K562 treated with DMSO at 1 percent for 12 hours (cell line): ENCODE data around the gene RPS6KC1. TPM values are rescaled to one million over a fixed set of nuclear protein-coding genes. Genes with fewer than 3 reads are reported as not detected.

Experiments
- total RNA-seq: library from RNA; unstranded; fragments of 300-600 nt; gene quantifications from 2 replicates; pipeline ENCODE4 v1.2.3, GENCODE V29; 2022; ENCODE audit not compliant: insufficient read depth

RPS6KC1 gene, protein sequence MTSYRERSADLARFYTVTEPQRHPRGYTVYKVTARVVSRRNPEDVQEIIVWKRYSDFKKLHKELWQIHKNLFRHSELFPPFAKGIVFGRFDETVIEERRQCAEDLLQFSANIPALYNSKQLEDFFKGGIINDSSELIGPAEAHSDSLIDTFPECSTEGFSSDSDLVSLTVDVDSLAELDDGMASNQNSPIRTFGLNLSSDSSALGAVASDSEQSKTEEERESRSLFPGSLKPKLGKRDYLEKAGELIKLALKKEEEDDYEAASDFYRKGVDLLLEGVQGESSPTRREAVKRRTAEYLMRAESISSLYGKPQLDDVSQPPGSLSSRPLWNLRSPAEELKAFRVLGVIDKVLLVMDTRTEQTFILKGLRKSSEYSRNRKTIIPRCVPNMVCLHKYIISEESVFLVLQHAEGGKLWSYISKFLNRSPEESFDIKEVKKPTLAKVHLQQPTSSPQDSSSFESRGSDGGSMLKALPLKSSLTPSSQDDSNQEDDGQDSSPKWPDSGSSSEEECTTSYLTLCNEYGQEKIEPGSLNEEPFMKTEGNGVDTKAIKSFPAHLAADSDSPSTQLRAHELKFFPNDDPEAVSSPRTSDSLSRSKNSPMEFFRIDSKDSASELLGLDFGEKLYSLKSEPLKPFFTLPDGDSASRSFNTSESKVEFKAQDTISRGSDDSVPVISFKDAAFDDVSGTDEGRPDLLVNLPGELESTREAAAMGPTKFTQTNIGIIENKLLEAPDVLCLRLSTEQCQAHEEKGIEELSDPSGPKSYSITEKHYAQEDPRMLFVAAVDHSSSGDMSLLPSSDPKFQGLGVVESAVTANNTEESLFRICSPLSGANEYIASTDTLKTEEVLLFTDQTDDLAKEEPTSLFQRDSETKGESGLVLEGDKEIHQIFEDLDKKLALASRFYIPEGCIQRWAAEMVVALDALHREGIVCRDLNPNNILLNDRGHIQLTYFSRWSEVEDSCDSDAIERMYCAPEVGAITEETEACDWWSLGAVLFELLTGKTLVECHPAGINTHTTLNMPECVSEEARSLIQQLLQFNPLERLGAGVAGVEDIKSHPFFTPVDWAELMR
- total RNA-seq: 7.9 and 21.0 TPM in 2 replicates

DNA sequence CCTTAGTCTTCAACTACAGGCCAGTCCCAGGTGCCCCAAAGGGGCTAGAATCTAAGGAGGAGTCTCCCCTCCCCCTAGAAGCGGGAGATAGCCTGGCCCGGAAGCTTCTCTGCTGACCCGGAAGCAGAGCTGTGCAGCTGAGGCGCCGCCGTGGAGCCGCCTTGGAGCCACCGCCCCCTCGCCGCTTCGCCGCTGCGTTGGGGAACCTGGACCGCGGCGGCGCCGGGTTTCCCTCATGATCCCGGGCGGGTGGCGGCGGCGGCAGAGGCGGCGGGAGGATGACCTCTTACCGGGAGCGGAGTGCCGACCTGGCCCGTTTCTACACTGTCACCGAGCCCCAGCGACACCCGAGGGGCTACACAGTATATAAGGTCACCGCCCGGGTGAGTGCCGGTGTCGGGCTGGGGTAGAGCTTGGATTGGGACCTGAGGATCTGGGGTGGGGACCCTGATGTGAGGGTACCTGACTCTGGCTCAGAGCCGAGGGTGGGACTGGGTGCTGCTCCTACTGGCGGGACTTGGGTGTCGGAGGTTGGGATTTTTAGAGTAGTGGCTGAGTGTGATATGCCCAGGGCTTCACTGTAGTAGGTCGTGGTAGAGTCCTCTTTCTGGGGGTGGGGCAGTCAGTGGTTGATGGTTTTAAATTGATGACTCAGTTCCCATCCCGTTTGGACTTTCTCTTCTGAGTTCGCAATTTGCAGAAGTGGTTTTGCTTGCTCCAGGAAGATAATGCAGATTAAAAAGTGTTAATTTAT lies at the start of gene RPS6KC1:
TSS of gene RPS6KC1 (plus strand) at position 115 of the 754 bp plus-strand sequence. CDS start at position 279, 164 bp downstream.

DNA sequence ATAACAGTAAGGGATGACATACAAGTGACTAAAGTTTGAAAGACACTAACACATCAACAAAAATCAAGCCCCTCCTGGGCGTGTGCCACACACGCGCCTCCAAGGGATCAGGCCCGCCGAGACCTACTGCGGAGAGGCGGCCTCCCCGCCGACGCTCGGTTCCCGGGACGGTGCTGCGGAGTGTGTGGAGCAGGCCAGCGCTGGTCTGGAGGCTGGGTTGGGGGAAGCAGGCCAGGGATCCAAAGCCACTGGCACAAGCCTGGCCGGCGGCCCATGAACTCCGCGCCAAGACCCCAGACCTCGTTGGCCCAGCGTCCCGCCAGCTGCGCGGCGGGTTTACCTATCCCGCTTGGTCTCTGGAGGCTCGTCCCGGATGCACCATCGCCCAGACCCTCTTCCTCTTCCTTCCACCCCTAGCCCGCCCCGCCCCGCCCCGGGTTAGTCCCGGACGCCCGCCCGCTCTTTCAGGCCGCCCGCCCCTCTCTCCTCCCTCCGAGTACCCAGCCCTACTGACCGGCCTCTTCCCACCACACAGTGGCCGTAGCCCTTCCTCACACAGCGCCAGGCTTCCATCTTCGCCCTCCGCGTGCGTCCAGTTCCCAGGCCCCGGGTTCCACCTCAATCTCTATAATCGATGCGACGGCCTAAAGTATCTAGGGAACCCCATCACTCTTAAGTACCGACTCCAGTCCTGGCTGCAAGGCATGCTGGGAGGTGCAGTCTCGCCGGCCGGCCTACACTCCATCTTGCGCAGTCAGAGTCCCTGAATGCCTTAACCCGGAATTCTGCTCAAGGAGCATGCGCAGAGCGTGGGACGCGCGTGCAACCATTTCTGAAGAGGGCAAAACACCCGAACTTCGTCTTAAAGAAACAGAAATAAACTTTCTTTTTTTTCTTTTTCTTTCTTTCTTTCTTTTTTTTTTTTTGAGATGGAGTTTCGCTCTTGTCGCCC lies 35.7 kb upstream of the RPS6KC1 start, which contains the start of gene ANGEL2:
TSS of gene ANGEL2 (minus strand) at position 769 of the 952 bp plus-strand sequence. CDS start at position 573, 196 bp downstream.

Other genes starting within 250 kb of the RPS6KC1 start
- gene SPATA45, start 203.6 kb upstream of the RPS6KC1 start, total RNA-seq: not detected in 2 replicates
- 1.7 and 7.7 TPM in 2 replicates for gene FLVCR1, start 193.0 kb upstream of the RPS6KC1 start, total RNA-seq
- gene VASH2, start 100.7 kb upstream of the RPS6KC1 start, total RNA-seq: not detected in 2 replicates
- 3.7 and 20.5 TPM in 2 replicates for gene ANGEL2, start 35.4 kb upstream of the RPS6KC1 start, total RNA-seq